AG09319 (cell line): ENCODE data around the gene COL23A1.

ENCODE experiments used
- DNase-seq: peaks from one replicate; pipeline ENCODE4 v3.0.0-alpha.2; 2010; ENCODE audit warnings: low read depth; ENCODE audit errors: extremely low read depth
- CTCF ChIP-seq: IDR thresholded peaks from 2 replicates; pipeline ENCODE4 v1.5.1; 2011; ENCODE audit warnings: low read depth, mild to moderate bottlenecking, inconsistent platforms, low read length, moderate library complexity

COL23A1 gene

DNA sequence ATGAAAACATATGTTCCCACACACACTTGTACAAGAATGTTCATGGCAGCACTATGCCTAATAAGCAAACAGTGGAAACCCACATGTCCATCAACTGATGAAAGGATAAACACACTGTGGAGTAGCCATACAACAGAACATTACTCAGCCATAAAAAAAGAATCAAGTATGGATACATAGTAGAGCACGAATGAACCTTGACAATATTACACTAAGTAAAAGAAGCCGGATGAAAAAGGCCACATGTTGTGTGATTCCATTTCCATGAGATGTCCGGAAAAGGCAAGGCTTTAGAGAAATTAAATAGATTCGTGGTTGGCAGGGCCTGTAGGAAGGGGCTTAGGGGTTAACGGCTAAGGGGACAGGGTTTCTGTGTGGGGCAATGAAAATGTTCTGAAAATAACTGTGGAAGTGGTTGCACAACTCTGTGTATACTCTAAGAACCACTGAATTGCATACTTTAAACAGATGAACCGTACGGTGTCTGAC, 51.4 kb downstream of the COL23A1 start:
- TF ChIP-seq CTCF: no peak
- peak; percentile 22 for DNase-seq

DNA sequence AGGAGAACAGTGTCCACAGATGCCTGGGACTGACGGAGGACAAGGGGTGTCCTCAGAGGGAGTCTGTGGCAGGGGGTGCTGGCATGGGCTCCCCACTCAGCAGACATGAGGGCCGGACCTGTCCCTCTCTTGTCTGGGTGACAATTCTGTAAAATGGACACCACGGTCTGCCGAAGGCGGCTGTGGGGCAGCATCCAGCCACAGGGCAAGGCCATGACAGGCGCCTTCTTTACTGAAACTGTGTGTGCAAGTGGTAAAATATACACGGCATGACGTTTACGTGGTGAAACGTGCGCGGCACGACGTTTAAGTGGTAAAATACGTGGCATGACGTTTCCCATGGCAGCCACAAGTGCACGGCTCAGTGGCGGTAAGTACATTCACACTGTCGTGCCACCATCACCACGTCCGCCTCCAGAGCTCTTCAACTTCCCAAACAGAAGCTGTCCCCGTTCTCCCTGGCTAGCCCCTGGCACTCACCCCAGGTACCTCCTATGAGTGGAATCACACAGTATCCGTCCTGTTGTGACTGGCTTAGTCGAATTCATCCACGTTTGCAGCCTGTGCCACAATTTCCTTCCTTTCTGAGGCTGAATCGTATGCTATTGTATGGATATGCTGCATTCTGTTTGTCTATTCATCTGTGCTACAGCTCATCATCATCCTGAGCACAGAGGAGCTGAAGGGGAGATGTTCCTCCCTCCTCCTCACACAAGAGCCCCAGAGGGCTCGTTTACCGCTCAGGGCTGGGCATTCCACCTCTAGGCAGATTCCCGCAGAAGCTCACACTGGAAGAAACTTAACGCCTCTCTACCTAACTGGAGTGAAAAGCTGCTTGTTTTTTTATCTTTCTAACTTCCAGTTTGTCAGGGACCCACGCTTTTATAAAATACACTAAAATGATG, 52.5 kb downstream of the COL23A1 start:
- TF ChIP-seq CTCF: no peak
- no peak for DNase-seq

- no peak for TF ChIP-seq CTCF
- no peak for DNase-seq
Observed at GRCh38 chr5:178536541-178537466, 53.4 kb downstream of the COL23A1 start.

DNA sequence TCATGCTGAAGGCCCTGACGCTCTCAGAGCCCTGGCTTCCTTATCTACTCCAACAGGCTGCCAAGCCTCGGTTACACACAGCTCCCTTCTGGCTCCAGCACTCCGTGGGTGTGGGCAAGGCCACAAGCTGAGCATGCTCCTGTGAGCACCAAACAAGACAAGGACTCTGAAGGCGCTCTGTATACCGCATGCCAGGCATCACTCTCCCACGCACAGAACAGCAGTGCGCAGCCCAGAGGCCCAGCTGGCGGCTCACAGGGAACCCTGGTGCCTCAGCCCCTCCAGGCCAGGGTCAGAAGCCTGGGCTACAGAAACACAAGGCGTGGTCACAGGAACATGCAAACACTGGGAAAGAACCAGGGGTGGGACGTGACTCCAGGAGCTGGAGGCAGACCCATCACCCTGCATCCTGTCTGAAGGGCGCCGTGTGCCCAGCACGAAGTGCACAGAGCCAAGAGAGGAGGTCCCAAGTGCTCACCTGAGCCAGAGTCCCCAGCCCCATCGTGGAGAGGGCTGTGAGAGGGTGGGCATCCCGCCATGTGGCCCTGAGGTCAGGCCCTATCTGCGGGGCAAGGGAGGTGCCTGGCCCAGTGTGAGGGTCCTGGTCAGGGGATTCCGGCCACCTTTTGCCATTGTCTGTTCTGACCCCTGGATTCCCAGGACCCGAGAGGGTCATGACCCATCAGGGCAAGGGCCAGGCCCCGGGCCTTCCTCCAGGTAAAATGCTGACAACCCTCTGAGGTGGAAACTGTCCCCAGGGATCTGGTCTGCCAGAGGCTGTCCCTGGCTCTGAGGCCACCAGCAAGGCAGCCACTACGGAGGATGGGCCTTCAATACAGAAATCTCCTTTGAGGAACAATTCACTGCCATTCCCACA, 54.7 kb downstream of the COL23A1 start:
- no peak for TF ChIP-seq CTCF
- DNase-seq: no peak

DNA sequence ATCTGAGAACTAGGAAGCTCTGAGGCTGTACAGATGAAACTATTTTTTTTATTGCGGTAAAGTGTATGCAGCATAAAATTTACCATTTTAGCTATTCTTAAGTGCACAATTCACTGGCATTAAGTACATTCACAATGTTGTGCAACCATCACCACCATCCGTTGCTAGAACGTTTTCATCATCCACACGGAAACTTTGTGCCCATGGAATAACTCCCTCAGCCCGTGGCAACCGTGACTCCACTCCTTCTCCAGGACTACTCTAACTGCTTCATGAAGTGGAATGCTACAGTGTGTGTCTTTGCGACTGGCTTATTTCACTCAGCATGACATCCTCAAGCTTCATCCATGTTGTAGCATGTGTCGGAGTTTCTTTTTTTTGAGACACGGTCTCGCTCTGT, 57.1 kb downstream of the COL23A1 start:
- no peak for DNase-seq
- no peak for TF ChIP-seq CTCF

DNA sequence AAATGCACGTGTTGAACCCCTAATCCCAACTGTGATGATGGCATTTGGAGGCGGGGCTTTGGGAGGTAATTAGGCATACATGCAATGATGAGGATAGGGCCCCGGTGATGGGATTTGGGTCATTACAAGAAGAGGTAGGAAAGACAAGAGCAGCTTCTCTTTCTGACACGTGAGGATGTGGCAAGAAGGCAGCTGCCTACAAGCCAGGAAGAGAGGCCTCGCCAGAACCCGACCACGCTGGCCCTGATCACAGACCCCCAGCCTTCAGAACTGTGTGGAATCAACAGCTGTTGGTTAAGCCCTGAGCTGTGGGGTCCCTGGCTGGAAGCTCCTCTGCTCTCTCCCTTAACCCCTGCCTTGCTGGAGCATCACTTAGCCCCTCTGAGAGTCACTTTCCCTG, 57.5 kb downstream of the COL23A1 start:
- DNase-seq: no peak
- no peak for TF ChIP-seq CTCF
